CD4-positive, alpha-beta T cell treated with Interleukin-15 for 4 hours (primary cell): ENCODE measurements around the gene OPCML.

Experiments
- DNase-seq: peaks from one replicate; pipeline ENCODE4 v3.0.0-alpha.2; 2020; ENCODE audit warnings: low spot score

Gene OPCML

DNA sequence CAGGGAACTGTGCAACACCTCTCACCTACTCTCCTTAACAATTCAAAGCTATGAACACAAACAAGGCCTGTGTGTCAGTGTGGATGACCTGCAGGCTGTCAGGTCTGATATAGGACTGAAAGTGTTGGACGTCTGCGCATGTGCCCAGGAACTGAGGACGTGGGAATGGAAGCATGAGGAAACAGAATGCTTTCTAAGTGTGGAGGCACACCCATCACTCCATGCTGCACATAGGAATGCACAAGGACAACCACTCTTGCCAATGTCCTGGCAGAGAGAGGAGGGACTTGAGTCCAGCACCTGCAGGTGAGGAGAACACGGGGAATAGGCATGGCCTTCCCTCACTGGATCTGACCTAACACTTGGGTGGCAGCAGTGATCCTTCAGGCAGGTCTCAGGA is 874.3 kb downstream of the OPCML start:
- no peak for DNase-seq

DNA sequence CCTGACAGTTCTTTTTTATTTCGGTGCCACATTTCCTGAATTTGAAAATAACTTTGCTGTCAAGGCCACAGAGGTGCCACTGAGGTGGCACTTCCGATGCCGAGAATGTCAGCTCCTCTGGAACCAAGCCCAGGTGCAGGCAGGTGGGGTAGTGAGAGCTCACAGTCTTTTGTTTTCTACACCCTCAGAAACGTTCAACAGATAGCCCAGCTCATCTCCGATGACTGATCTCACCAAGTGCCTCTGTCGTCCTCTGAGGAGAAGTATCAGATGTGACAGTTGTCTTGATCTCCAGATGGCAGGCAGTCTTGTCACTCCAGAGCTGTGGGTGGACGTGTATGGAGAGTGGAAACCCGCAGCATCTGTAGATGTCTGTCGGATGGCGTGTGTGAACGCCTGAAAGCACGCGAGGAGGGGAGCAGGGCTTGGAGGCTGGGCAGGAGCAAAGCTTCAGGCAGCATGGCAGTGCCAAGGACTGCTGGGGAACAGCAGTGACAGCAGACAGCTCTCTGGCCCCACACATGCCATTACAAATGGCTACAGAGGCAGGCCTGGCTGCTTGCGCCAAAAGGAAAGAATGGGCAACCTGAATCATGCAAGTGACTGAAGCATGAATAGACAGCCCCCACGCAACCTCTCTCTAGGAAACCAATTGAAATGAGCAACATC is 877.0 kb downstream of the OPCML start:
- no peak for DNase-seq

GRCh38 chr11:132653237-132653636 is 879.1 kb downstream of the OPCML start:
- no peak for DNase-seq

DNA sequence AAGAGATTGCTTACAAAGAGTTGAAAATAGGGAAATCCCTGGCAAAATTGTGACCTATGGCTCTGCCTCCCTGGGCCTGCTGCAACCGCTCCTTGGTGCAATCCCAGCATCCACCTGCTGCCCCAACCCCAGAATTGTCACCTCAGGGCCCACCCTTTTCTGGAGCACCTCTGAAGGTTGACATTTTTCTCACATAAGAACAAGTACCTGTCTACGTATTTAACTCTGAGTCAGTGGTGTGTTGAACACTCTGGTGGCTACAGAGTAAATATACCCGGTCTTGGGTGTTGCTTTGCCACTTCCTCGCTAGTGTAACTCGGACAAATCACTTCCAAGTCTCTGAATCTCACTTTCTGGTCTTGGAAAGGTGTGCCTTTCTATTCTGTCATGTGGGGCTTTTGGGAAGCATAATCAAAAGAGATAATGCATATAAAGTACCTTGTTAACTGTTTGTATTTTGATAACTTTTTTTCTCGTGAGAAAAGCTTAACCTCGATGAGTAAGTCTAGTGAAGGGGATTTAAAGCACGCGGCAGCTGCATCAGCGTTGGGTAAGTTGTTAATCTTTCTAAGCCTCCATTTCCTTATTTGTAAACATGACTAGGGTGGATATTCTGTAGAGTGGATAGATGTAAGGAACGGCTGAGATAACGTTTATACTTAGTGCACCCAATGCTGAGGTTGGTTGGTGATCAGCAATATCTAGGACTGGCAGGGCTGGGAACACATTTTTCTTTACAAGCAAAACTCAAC is 881.2 kb downstream of the OPCML start:
- DNase-seq = no peak

DNA sequence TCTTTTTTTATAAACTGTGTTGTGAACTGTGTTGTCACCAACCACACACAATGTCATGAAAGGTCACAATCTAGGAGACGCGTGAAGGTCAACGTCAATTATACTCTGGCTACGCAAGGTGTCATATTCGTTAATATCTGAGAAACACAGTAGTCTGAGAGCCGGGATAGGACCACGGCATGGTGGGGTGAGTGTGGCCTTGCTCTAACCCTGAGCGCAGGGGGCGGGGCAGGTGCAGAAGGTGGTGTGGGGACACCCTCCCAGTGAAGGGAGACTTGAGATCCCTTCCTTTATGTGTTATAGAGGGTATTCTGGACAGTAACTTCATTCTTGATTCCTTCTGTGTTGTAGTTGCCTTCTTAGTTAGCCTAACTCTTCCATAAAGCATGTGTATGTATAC is 883.0 kb downstream of the OPCML start:
- DNase-seq = no peak

- DNase-seq = no peak
Measured at GRCh38 chr11:132648851-132649250, 883.5 kb downstream of the OPCML start.

DNA sequence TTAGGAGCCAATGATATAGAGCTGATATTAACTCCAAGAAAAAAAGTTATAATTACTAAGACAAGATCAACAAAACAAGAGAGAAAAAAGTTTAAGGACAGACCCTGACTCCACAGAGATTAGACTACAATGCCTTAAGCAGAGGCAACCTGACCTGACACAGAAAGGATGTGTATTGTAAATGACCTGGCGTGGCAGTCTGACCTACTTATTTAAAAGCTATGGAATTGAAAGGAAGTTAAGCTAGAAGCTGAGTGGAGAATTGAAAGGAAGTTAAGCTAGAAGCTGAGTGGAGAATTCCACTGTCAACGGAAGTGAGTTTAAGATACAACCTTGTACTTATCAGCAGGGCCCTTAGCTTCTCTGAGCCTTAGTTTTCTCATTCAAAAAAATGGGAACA is 885.4 kb downstream of the OPCML start:
- no peak for DNase-seq

- DNase-seq = no peak
Measured at GRCh38 chr11:132644520-132645239, 887.6 kb downstream of the OPCML start.

GRCh38 chr11:132643239-132643638 is 889.1 kb downstream of the OPCML start:
- DNase-seq = no peak

DNA sequence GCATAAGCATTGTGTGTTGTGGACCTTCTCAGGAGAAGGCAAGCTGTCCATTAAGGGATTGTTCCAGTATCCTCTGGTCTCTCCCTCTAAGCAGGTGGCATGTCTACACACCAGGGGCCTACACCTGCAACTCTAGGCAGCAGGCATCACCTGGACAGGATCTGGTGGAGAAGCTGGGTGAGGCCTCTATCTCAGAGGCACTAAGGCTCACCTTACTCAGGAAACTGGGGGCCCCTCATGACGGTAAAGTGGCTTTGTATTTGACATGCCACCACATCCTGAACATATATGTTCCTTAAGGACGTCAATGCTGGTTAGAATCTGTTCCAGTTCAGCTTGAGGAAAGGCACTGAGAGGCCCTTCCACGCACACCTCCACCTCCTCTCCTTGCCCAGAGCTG is 891.3 kb downstream of the OPCML start:
- no peak for DNase-seq

- no peak for DNase-seq
Measured at GRCh38 chr11:132639986-132640385, 892.3 kb downstream of the OPCML start.

- DNase-seq = no peak
Measured at GRCh38 chr11:132639403-132639802, 892.9 kb downstream of the OPCML start.

DNA sequence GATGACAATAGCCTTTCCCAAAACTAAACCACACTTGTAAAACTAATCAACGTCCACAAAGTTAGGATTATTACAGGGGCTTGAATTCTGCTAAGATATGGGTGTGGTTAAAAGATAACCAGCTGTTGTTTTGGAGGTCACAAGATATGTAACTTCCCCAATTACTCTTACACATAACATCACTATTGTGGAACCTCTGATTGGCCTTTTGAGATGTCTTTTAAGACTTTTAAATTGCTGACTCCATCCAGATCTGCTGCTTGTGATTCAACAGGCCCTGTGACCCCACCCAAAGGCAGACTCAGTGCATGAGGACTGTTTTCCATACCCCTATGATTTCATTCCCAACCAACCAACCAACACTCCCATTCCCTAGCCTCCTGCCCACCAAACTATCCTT is 893.9 kb downstream of the OPCML start:
- no peak for DNase-seq

- DNase-seq = no peak
Measured at GRCh38 chr11:132636523-132636922, 895.8 kb downstream of the OPCML start.

GRCh38 chr11:132632641-132633124 is 899.6 kb downstream of the OPCML start:
- DNase-seq = no peak

GRCh38 chr11:132631989-132632388 is 900.3 kb downstream of the OPCML start:
- DNase-seq = no peak

DNA sequence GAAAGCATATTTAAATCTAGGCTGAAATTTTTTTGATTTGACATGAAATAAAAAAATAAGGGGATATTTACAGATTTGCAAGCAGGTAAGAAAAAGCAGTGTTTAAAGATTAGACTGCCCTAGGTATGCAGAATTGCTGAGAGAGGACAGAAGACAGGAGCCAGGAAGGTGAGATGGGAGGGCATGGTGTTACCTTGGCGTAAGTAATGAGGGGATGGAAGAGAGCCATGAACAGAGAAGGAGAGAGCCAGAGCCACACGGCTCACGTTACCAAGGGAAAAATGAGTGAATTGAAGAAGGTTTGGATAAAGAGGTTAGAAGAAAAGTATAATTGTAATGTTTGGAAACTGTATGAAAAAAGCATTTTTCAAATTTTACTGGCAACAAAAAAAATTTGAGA is 904.3 kb downstream of the OPCML start:
- no peak for DNase-seq

DNA sequence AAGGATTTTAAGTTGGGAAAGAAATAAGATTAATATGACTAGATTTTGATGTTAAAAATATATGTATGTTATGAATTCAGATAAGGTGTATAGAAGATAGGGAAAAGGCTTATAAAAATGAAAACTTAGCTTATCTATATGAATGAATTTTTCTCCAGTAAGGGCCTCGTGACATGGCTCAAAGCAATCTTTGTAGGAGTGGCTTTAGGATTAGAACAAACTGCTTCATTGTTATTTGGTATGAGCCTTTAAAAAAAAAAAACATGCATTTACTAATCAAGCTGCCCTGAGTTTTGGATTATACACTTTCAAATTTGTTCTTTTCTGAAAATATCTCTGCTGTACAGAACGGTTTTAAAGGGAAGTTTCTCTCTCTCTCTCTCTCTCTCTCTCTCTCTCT is 905.9 kb downstream of the OPCML start:
- no peak for DNase-seq

- DNase-seq = no peak
Measured at GRCh38 chr11:132623511-132623910, 908.8 kb downstream of the OPCML start.

DNA sequence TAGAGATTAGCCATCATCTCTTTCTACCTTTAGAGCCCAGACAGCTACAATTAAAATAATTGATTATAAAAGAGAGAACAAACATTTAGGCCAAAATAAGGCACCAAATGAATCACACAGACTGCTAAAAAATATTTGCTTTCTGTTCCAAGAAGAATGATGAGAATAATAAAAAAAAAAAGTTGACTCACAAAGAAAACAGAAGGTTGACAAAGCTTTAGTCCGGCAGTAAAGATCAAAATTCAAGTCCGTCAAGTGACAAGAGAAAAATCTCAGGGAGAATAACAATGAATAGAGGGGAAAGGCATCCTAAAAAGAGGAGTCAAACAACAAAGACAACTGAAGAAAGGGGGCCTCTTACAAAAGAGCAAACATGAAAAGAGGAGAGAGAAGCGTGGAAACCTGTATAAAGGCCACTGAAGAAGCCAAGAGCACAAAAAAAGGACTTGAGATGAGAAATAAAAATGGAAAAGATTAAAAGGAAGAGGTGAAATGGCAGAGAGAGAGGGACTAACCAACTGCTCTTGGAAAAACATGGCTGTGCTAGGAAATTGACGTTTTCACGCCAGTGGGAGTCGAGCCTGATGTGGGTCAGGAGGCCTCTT is 910.2 kb downstream of the OPCML start:
- DNase-seq = no peak

DNA sequence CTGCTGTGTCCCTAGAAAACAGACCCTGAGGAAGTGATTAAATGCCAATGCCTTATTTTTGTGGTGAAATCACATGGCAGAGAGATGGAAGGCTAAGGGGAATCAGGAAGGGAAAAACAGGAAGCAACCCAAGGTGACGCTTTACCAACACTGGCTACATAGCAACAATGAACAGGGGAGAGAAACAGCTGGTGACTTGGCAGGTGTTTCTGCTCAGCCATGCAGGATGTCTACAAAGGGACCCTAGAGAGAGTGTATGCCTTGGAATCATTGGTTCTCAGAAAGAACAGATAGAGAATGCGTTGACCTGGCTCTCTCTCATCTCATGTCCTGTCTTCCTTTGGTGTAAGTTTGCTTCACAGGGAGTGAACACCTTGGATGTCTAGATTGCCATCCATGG is 911.9 kb downstream of the OPCML start:
- DNase-seq = no peak

- no peak for DNase-seq
Measured at GRCh38 chr11:132610791-132611190, 921.5 kb downstream of the OPCML start.

DNA sequence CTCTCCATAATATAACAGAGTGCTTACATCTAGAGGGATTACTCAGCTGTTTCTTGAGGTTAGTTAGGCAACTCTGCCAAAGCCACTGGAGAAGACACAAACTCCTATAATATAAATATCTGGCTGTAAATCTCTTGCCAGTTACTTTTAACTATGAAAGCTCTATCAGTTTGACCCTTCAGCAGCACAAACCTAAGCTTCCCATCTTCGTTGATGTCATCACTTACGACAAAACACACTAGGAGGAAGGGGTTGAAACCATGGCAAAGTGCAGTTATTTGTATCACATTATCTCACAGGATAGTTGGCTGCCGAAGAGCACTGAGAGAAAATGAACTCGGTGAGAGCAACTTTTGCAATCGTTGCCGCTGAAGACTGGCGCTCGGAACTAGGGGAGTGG is 922.1 kb downstream of the OPCML start:
- no peak for DNase-seq
